Liver (tissue), 9 donors: ENCODE results near the gene TECTB. TPM values are rescaled to one million over a fixed set of nuclear protein-coding genes. Genes with fewer than 3 reads are reported as not detected.
A peak's percentile ranks its signal among the peaks of the same experiment; 100 is the strongest.

Experiments used
- DNase-seq: peaks from one replicate; pipeline ENCODE4 v3.0.0-alpha.2; 2017; ENCODE audit warnings: low spot score
- H3K27ac ChIP-seq, 2 donors: one replicate each; pipeline ENCODE4 v1.7.0; 2013; ENCODE audit warnings: inconsistent platforms in 2 of 2, low read length in 2 of 2, control low read depth in 1 of 2, low read depth in 1 of 2, mild to moderate bottlenecking in 1 of 2
- H3K27me3 ChIP-seq, 4 donors: one replicate each; pipeline versions ENCODE4 v1.6.1 to v1.7.0; 2013; ENCODE audit warnings: low read length in 3 of 4, inconsistent platforms in 1 of 4, mild to moderate bottlenecking in 1 of 4, moderate library complexity in 1 of 4; ENCODE audit not compliant: control insufficient read depth in 4 of 4, insufficient read depth in 4 of 4
- H3K36me3 ChIP-seq, 4 donors: one replicate each; pipeline versions ENCODE4 v1.6.1 to v1.7.0; 2013; ENCODE audit warnings: low read length in 3 of 4, mild to moderate bottlenecking in 3 of 4, low read depth in 1 of 4, moderate library complexity in 1 of 4; ENCODE audit not compliant: control insufficient read depth in 4 of 4, insufficient read depth in 3 of 4
- H3K4me1 ChIP-seq, 4 donors: one replicate each; pipeline versions ENCODE4 v1.6.1 to v1.7.0; 2013; ENCODE audit warnings: low read length in 3 of 4, mild to moderate bottlenecking in 3 of 4, moderate library complexity in 1 of 4; ENCODE audit not compliant: control insufficient read depth in 4 of 4, insufficient read depth in 4 of 4
- H3K4me3 ChIP-seq, 3 donors: one replicate each; pipeline versions ENCODE4 v1.6.1 to v1.7.0; 2013; ENCODE audit warnings: low read length in 3 of 3, control low read depth in 1 of 3, low read depth in 1 of 3, mild to moderate bottlenecking in 1 of 3
- H3K9ac ChIP-seq, 2 donors: one replicate each; pipeline ENCODE4 v1.7.0; 2013; ENCODE audit warnings: low read length in 2 of 2, mild to moderate bottlenecking in 2 of 2, moderate library complexity in 2 of 2, control low read depth in 1 of 2, low read depth in 1 of 2
- H3K9me3 ChIP-seq, 4 donors: one replicate each; pipeline versions ENCODE4 v1.6.1 to v1.7.0; 2013; ENCODE audit warnings: low read length in 3 of 4; ENCODE audit not compliant: control insufficient read depth in 4 of 4
- ATF3 ChIP-seq: IDR thresholded peaks from 2 replicates; pipeline ENCODE4 v1.6.1; 2016; ENCODE audit warnings: antibody characterized with exemption
- CTCF ChIP-seq: fragments of 150-350 bp; IDR thresholded peaks from 2 replicates; pipeline ENCODE4 v1.5.1; 2017; ENCODE audit warnings: improper control_type of control experiment, low read depth, low read length; ENCODE audit not compliant: missing input control
- EGR1 ChIP-seq, 2 donors: IDR thresholded peaks; 2 replicates each; pipeline ENCODE4 v1.6.1; 2016 to 2018; ENCODE audit warnings: antibody characterized with exemption in 2 of 2, low read depth in 2 of 2
- FOXA1 ChIP-seq: IDR thresholded peaks from 2 replicates; pipeline ENCODE4 v1.6.1; 2016; ENCODE audit warnings: antibody characterized with exemption
- FOXA2 ChIP-seq: IDR thresholded peaks from 2 replicates; pipeline ENCODE4 v1.6.1; 2016; ENCODE audit warnings: antibody characterized with exemption
- GABPA ChIP-seq, 2 donors: IDR thresholded peaks in 1 of 2; conservative IDR thresholded peaks in 1 of 2; 2 replicates each; pipeline ENCODE4 v1.6.1; 2016; ENCODE audit warnings: antibody characterized with exemption in 2 of 2, mild to moderate bottlenecking in 1 of 2, moderate library complexity in 1 of 2
- HNF4A ChIP-seq, 2 donors: conservative IDR thresholded peaks; 2 replicates each; pipeline ENCODE4 v1.6.1; 2016; ENCODE audit warnings: antibody characterized with exemption in 2 of 2, mild to moderate bottlenecking in 2 of 2
- HNF4G ChIP-seq: IDR thresholded peaks from 2 replicates; pipeline ENCODE4 v1.6.1; 2016; ENCODE audit warnings: antibody characterized with exemption
- JUND ChIP-seq, 2 donors: IDR thresholded peaks; 2 replicates each; pipeline ENCODE4 v1.6.1; 2016; ENCODE audit warnings: antibody characterized with exemption in 2 of 2
- MAX ChIP-seq: IDR thresholded peaks from 2 replicates; pipeline ENCODE4 v1.6.1; 2016; ENCODE audit warnings: antibody characterized with exemption
- NR2F2 ChIP-seq: IDR thresholded peaks from 2 replicates; pipeline ENCODE4 v1.6.1; 2016; ENCODE audit warnings: antibody characterized with exemption
- RAD21 ChIP-seq, 2 donors: IDR thresholded peaks; 2 replicates each; pipeline ENCODE4 v1.6.1; 2016; ENCODE audit warnings: antibody characterized with exemption in 2 of 2, mild to moderate bottlenecking in 2 of 2
- REST ChIP-seq: IDR thresholded peaks from 2 replicates; pipeline ENCODE4 v1.6.1; 2016; ENCODE audit warnings: antibody characterized with exemption, mild to moderate bottlenecking
- RXRA ChIP-seq, 2 donors: IDR thresholded peaks; 2 replicates each; pipeline ENCODE4 v1.6.1; 2017 to 2018; ENCODE audit warnings: antibody characterized with exemption in 2 of 2, mild to moderate bottlenecking in 1 of 2
- SP1 ChIP-seq: IDR thresholded peaks from 2 replicates; pipeline ENCODE4 v1.6.1; 2018; ENCODE audit warnings: antibody characterized with exemption, mild to moderate bottlenecking
- TAF1 ChIP-seq: conservative IDR thresholded peaks from 2 replicates; pipeline ENCODE4 v1.6.1; 2016; ENCODE audit warnings: antibody characterized with exemption, mild to moderate bottlenecking
- YY1 ChIP-seq: IDR thresholded peaks from 2 replicates; pipeline ENCODE4 v1.6.1; 2016; ENCODE audit warnings: antibody characterized with exemption, mild to moderate bottlenecking
- WGBS: extraction: QIAGEN DNeasy Blood & Tissue Kit; methylation state at CpG from one replicate; pipeline ENCODE4 v1.1.7; 2013; 5-methylcytosine and 5-hydroxymethylcytosine counted together
- polyA plus RNA-seq, 2 donors: library from polyadenylated mRNA; stranded (reverse) in 1 of 2; unstranded in 1 of 2; fragments of 200-250 nt in 1 of 2; fragments of >200 nt in 1 of 2; fragmentation: Nextera tagmentation in 1 of 2; extraction: Ambion mirVana in 1 of 2; gene quantifications; one replicate each; pipeline versions ENCODE4 v1.2.1 to v1.2.3, GENCODE V29; 2013 to 2015
- total RNA-seq, 2 donors: library from RNA; depleted of rRNA; stranded (reverse); fragments of >200 nt; gene quantifications; one replicate each; pipeline ENCODE4 v1.2.3, GENCODE V29; 2014
- TF ChIP-seq, protein P1 (sequence below): IDR thresholded peaks from 2 replicates; pipeline ENCODE4 v1.6.1; 2016; ENCODE audit warnings: antibody characterized with exemption
- donor health status: healthy.
- donor health status: healthy.
- donor health status: healthy.
- donor health status: healthy.
- donor health status: healthy.

Gene TECTB
- total and polyA plus RNA-seq, 4 donors, result 0.05 to 0.44 (median 0.08) TPM

DNA sequence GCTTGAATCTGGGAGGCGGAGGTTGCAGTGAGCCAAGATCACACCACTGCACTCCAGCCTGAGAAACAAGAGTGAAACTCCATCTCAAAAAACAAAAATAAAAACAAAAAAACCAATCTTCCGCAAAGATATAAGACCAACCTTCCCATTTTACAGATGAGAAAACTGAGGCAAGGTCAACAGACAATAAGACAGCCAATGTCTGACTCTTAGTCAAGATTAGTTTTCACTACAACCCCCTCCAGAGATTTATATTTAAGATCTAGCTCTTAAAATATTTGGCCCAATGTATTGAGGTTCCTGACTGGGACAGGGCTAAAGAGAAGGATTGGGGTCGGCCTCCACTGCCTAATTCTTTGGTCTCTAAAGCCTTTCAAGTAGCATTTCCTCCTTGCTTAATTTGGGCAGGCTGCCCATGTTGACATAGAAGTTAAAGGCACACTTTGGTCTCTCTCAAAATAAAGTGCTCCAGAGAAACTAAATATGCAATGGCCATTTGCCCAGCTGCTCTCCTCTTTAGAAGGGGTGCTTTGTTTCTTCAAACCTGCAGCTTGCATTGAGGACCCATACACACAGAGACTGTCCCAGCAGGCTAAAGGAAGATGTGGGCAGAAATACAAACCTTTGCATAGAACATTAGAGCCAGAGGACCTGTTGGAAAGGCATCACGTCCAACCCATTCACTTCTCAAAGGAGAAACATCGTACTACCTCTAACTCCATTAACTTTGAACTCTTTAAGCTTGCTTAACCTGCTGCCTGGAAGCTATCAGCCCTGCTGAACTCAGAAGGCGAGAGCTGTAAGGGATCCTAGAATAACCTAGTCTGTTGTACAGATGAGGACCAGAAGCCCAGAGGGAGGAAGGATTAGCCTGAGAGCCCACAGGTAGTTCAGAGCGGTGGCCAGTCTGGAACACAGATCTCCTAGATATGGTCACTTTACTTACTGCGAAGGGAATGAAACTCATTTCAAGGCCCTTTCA, 3.9 kb downstream of the TECTB start:
- H3K27me3 ChIP-seq, result no peaks in the 10 kb centered on the region
- H3K9ac ChIP-seq, result peak overlapping the region in 1 of 2 donors; percentile 6
- DNase-seq, result no peak
- 67% methylated on average over 8 of the region's 8 CpGs for WGBS
- no peak overlapping the region for H3K4me3 ChIP-seq
- H3K4me1 ChIP-seq, result peaks cover 0 to 4% (median 1%) of the 10 kb centered on the region in 4 donors
- H3K9me3 ChIP-seq, result no peaks in the 10 kb centered on the region
- H3K36me3 ChIP-seq, result no peaks in the 10 kb centered on the region
- TF ChIP-seq FOXA1 (no peak), RXRA (IDR thresholded peaks at IDR 0.05) (peak; percentile 18 to 26), NR2F2 (no peak), YY1 (peak; percentile 24)
- H3K27ac ChIP-seq, result no peak overlapping the region

GRCh38 chr10:112287844-112288243, 4.6 kb downstream of the TECTB start:
- H3K4me3 ChIP-seq, result no peak overlapping the region
- H3K27me3 ChIP-seq, result no peaks in the 10 kb centered on the region
- no peaks in the 10 kb centered on the region for H3K9me3 ChIP-seq
- no peak overlapping the region for H3K27ac ChIP-seq
- WGBS, result 93% methylated on average over 8 of the region's 8 CpGs
- no peak for DNase-seq
- no peaks in the 10 kb centered on the region for H3K36me3 ChIP-seq
- TF ChIP-seq, protein P1, sequence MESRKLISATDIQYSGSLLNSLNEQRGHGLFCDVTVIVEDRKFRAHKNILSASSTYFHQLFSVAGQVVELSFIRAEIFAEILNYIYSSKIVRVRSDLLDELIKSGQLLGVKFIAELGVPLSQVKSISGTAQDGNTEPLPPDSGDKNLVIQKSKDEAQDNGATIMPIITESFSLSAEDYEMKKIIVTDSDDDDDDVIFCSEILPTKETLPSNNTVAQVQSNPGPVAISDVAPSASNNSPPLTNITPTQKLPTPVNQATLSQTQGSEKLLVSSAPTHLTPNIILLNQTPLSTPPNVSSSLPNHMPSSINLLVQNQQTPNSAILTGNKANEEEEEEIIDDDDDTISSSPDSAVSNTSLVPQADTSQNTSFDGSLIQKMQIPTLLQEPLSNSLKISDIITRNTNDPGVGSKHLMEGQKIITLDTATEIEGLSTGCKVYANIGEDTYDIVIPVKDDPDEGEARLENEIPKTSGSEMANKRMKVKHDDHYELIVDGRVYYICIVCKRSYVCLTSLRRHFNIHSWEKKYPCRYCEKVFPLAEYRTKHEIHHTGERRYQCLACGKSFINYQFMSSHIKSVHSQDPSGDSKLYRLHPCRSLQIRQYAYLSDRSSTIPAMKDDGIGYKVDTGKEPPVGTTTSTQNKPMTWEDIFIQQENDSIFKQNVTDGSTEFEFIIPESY, result no peak
- TF ChIP-seq HNF4G (no peak), REST (no peak), FOXA1 (no peak), JUND (IDR thresholded peaks at IDR 0.05) (no peak), RAD21 (IDR thresholded peaks at IDR 0.05) (no peak), HNF4A (conservative IDR thresholded peaks at IDR 0.05) (no peak), SP1 (no peak), RXRA (IDR thresholded peaks at IDR 0.05) (no peak), ATF3 (no peak), GABPA (IDR thresholded peaks at IDR 0.05 in 1 of 2, conservative IDR thresholded peaks at IDR 0.05 in 1 of 2) (no peak), NR2F2 (no peak), YY1 (no peak), CTCF (no peak), EGR1 (IDR thresholded peaks at IDR 0.05; ENCODE audit: low read depth in 2 of 2) (no peak), MAX (no peak), TAF1 (no peak), FOXA2 (no peak)
- no peak overlapping the region for H3K9ac ChIP-seq
- peaks cover 0 to 4% (median 1%) of the 10 kb centered on the region in 4 donors for H3K4me1 ChIP-seq
